T-helper 9 cell (primary cell): ENCODE results near the gene CELF6.
"Not testable (repeated sequence)": the region's sequence is repeated elsewhere in the genome, so short reads cannot be mapped to it uniquely, and the experiment has no call there.

Source experiments
- DNase-seq: peaks from one replicate; pipeline ENCODE4 v3.0.0-alpha.2; 2020

Gene CELF6

GRCh38 chr15:72315706-72316370, 4.1 kb downstream of the CELF6 start:
- no peak for DNase-seq

GRCh38 chr15:72313881-72314280, 6.1 kb downstream of the CELF6 start:
- DNase-seq = no peak

GRCh38 chr15:72313448-72313840, 6.5 kb downstream of the CELF6 start:
- DNase-seq = no peak

GRCh38 chr15:72312605-72313447, 7.1 kb downstream of the CELF6 start:
- DNase-seq = peak; percentile 41

GRCh38 chr15:72307026-72307425, 12.9 kb downstream of the CELF6 start:
- no peak for DNase-seq

GRCh38 chr15:72306211-72306785, 13.7 kb downstream of the CELF6 start:
- peak; percentile 22 for DNase-seq

GRCh38 chr15:72304596-72304995, 15.4 kb downstream of the CELF6 start:
- DNase-seq = no peak

- no peak for DNase-seq
Measured at GRCh38 chr15:72302955-72303354, 17.0 kb downstream of the CELF6 start.

- no peak for DNase-seq
Measured at GRCh38 chr15:72289597-72290325, 30.2 kb downstream of the CELF6 start.

GRCh38 chr15:72288796-72289596, 31.0 kb downstream of the CELF6 start:
- DNase-seq = no peak

- DNase-seq = peak; percentile 38
Measured at GRCh38 chr15:72285927-72286516, 33.9 kb downstream of the CELF6 start.

- no peak for DNase-seq
Measured at GRCh38 chr15:72285402-72285801, 34.6 kb downstream of the CELF6 start.

GRCh38 chr15:72284781-72285180, 35.2 kb downstream of the CELF6 start:
- DNase-seq = no peak

GRCh38 chr15:72281713-72282112, 38.2 kb downstream of the CELF6 start:
- no peak for DNase-seq

GRCh38 chr15:72280751-72281150, 39.2 kb downstream of the CELF6 start:
- no peak for DNase-seq

GRCh38 chr15:72278737-72279136, 41.2 kb downstream of the CELF6 start:
- DNase-seq = no peak

- DNase-seq = no peak
Measured at GRCh38 chr15:72276326-72276700, 43.6 kb downstream of the CELF6 start.

GRCh38 chr15:72275635-72276325, 44.2 kb downstream of the CELF6 start:
- not testable (repeated sequence) for DNase-seq

- no peak for DNase-seq
Measured at GRCh38 chr15:72272997-72273352, 47.0 kb downstream of the CELF6 start.

- peak; percentile 95 for DNase-seq
Measured at GRCh38 chr15:72272213-72272996, 47.6 kb downstream of the CELF6 start, which contains the start of gene PARP6. TSS of gene PARP6 (minus strand) at chr15:72272554. CDS start at chr15:72267477, 5,077 bp downstream.

- DNase-seq = no peak
Measured at GRCh38 chr15:72271895-72272212, 48.1 kb downstream of the CELF6 start.
